HG03135 (cell line): ENCODE measurements around the gene RASAL1.

Experiments
- ATAC-seq: cut with Tn5 transposase; IDR thresholded peaks from one replicate; pipeline ENCODE4 v1.9.1; 2021; ENCODE audit warnings: mild to moderate bottlenecking, moderate library complexity; ENCODE audit not compliant: unreplicated experiment

RASAL1 gene

GRCh38 chr12:113061061-113061694 lies 74.4 kb downstream of the RASAL1 start:
- ATAC-seq, result no peak

GRCh38 chr12:113060336-113060960 lies 75.1 kb downstream of the RASAL1 start:
- no peak for ATAC-seq

- no peak for ATAC-seq
Observed at GRCh38 chr12:113059071-113059595, 76.4 kb downstream of the RASAL1 start.

GRCh38 chr12:113058553-113058952 lies 77.0 kb downstream of the RASAL1 start:
- ATAC-seq, result no peak

GRCh38 chr12:113057565-113058485 lies 77.7 kb downstream of the RASAL1 start:
- ATAC-seq, result no peak

GRCh38 chr12:113056631-113057488 lies 78.7 kb downstream of the RASAL1 start, which contains the start of gene DTX1:
DTX1 (plus strand) TSS chr12:113056730; CDS start chr12:113058193, 1,463 bp downstream.
- ATAC-seq, result no peak

- no peak for ATAC-seq
Observed at GRCh38 chr12:113056381-113056630, 79.3 kb downstream of the RASAL1 start.

- no peak for ATAC-seq
Observed at GRCh38 chr12:113055594-113056380, 79.8 kb downstream of the RASAL1 start.

GRCh38 chr12:113054948-113055486 lies 80.5 kb downstream of the RASAL1 start:
- ATAC-seq, result no peak

GRCh38 chr12:113052326-113052725 lies 83.2 kb downstream of the RASAL1 start:
- ATAC-seq, result no peak

GRCh38 chr12:113051759-113052158 lies 83.8 kb downstream of the RASAL1 start:
- no peak for ATAC-seq

- no peak for ATAC-seq
Observed at GRCh38 chr12:113050795-113051194, 84.8 kb downstream of the RASAL1 start.

GRCh38 chr12:113049976-113050742 lies 85.4 kb downstream of the RASAL1 start:
- ATAC-seq, result no peak
